Measurements from ENCODE around the gene SCFD2.
A peak's percentile ranks its signal among the peaks of the same experiment; 100 is the strongest.
"Not testable (repeated sequence)": the region's sequence is repeated elsewhere in the genome, so short reads cannot be mapped to it uniquely, and the experiment has no call there.

SCFD2 gene

DNA sequence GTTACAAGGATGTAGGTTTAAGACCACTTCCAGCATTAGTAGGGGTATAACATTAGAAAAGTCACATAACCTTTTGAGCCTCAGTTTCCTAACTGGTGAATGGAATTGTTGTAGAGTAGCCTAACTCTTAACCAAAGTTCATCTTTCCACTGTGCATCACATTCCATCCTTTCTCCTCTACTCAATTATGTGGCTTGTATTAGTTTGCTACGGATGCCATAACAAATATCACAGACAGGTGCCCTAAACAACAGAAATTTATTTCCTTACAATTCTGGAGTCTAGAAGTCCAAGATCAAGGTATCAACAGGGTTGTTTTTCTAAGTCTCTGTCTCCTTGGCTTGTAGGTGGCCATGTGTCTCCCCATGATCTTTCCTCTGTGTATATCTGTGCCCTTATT is 271.8 kb downstream of the SCFD2 start:
- no peak for DNase-seq

DNA sequence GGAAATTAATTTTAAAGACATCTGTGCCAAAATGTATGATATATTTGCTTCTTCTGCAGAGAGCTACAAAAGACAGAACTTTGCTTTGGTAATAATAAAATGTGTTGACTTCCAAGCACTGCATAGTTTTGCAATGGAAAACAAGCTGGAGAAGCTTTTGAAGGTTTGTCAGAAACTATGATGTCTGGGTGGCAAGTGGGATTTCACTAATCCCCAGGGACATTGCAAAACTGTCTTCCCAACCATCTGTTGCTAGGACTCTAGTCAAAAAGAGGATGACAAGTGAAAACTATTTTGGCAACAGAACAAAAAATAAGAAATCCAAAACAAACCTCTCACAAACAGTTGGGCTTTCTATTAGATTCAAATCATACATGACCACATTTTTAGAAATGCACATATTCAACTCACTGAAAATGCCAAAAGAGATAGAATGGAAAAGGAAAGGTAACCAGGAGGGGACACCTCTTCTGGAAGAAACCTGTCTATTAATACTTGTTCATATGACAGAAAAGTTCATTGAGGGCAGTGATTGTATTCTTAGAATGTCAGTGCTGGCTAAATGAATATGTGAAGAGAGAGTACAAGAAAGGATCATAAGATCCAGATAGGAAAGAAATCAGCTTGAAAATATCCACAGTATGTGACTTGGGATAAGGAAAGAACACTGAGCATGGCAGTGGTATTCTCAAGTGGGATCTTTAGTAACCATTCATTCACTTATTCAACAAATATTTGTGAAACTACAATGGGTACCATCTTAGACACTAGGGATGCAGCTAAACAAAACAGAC is 275.7 kb downstream of the SCFD2 start:
- DNase-seq: peak; percentile 62

DNA sequence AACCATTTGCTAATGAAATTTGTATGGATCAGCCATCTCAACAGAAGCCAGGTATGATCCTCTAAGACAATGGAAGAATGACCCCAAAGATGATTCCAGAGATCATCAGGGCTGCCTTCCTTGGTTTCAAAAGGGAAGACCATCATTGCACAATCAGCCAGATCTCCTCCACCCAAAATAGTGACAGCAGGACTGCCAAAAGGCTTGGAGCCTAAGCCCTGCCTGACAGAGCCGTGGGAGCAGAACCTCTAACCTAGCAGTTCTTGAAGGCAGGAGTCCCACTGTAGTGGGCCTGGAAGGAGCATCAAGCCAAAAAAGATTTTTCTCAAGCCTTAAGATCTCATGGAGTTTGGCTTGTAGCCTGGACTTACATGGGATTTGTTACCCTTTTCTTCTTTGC is 277.7 kb downstream of the SCFD2 start:
- no peak for DNase-seq

DNA sequence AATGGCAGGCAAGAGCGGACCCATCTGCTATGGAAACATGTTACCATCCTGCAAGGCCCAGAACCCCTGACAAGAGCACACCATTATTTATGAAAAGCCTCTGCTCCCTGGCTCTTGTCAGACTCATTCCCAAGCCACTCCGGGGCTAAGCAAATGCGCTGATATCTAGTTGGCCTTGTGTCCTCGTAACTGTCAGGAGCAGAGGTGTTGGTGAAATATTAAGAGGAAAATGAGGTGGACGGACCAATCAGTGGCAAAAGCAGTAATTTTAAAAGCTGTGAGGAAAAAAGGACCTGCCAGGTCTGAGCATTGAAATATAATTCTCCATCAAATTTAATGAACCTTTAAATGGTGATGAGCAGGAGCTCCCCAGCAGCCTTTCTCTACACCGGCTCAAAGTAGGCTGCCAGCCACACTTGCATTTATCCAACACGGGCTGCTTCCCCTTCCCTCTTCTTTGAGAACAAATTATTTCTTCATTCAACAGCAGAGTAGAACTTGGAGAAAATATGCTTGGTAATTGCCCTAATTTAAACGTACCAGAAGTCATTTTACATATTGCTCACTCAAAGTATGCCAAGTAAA is 289.4 kb downstream of the SCFD2 start:
- DNase-seq: no peak

DNA sequence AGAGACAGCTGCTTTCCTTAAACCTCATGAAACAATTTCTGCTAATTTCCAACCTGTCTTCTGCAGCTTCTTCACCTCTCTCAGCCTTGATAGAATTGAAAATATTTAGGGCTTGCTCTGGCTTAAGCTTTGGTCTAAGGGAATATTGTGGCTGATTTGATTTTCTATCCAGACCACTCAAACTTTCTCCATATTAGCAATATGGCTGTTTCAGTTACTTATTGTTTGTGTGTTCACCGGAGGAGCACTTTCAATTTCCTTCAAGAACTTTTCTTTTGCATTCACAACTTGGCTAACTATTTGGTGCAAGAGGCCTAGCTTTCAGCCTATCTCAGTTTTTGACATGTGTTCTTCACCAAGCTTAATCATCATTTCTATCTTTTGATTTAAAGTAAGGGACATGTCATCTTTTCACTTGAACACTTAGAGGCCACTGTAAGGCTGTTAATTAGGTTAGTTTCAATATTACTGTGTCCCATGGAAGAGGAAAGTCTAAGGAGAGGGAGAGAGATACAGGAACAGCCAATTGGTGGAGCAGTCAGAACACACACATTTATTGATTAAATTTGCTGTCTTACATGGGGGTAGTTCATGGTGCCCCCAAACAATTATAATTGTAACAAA is 290.6 kb downstream of the SCFD2 start:
- no peak for DNase-seq

DNA sequence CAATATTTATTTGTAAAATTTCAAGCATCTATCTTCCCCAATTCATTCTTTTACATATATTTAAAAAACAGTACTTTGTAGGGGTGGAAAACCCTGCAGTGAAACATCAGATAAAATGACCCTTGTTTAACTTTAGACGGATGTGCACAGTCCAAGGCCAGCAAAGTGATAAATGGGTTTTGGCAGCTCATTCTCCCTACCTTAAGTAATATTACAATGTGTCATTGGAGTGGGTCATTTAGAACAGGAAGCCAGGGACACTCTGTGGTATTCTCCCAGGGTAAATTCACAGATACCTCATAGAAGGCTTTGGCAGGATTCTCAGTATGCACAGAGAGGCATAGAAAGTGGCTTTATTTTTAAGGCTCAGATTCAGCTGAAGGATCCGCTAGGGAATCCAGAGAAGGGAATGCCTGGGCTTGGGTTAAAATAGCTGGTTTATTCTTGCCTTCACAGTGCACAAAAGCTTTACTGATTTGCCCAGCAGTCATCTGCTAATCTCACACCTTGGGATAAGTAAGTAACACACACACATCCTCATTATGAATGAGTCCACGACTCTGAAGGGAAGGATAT is 297.0 kb downstream of the SCFD2 start:
- no peak for DNase-seq

DNA sequence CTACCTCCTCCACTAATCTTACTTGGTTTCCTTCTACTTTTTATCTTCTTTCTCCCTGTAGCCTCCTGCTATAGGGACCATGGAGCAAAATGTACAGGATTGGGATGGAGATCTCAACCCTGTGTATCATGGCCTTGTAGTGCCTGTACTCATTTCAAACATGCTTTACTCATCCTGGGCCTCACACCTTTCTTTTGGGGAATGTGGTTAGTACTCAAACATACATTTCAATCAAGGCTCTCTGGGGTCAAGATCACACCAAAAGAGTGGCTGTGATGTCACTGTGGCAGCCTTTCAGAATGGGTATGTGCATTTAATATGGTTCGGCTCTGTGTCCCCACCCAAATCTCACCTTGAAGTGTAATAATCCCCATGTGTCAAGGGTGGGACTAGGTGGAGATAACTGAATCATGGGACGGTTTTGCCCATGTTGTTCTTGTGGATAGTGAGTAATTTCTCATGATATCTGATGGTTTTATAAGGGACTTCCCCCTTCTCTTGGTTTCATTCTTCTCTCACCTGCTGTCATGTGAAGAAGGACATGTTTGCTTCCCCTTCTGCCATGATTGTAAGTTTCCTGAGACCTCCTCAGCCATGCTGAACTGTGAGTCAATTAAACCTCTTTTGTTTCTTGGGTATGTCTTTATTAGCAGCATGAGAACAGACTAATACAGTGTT is 298.6 kb downstream of the SCFD2 start:
- DNase-seq: no peak

DNA sequence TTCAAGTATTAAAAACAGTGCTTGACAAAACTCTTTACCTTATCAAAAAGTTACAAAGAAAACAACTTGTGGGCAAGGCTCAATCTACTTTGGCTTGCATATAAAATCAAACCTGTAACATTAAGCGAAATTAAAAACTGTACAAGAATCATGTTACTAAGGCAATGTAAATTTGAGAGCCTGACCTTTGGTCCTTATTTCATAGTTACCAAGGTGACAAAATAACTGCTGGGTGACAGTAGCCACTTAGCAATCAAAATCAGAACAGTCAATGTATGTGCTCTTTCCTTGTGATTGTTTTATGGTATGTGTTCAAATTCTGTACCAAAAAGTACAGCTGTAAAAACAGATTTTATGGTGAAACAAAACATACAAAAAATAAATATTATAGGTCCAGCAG is 299.7 kb downstream of the SCFD2 start:
- DNase-seq: no peak

DNA sequence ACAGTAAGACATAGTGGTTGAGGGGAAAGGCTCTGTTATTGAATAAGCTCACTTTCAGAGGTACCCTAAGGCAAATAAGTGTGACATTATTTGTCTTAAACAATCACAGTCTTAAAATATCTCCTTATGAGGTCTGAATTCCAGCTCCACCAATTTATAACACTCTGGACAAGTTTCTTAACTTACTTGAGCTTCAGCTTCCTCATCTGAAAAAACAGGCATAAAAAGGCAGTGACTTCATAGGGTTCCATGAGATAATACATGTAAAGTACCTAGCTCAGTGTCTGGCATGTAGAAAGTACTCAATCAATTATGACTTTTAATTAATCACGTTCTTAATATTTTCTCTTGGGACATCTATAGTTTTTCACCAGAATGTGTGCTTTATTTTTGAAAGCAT is 301.3 kb downstream of the SCFD2 start:
- no peak for DNase-seq

DNA sequence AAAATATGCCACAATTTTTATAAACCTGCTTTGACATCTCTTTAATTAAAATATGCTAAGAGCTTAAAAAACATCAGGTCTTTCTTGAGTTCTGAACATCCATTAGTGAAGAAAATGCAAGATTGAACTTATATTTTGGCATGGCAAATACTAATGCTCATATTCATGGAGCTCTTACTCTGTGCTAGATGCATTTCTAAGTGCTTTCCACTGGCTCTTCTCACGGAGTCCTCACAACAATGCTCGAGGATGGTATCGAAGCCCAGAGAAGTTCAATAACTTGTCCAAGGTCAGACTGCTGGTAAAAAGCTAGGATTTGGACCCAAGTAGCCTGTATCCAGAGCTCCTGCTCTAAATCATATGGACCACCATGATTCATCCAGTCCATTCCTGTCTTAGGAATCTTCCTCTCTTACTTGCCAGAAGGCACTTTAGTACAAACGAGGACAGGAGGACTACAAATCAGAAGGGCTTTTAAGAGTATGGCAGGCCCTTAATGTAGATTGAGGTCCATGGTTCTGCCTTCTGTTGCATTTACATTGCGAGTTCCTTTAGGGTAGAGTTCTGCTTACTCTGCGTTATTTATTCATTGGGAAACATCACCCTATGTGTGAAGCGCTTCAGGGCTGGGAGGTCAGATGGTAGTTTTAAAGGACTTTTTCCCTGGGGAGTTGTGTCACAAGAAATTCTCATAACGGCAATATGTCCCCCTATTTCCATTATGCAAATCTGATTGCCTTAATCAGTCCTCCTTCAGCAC is 304.6 kb downstream of the SCFD2 start:
- no peak for DNase-seq

DNA sequence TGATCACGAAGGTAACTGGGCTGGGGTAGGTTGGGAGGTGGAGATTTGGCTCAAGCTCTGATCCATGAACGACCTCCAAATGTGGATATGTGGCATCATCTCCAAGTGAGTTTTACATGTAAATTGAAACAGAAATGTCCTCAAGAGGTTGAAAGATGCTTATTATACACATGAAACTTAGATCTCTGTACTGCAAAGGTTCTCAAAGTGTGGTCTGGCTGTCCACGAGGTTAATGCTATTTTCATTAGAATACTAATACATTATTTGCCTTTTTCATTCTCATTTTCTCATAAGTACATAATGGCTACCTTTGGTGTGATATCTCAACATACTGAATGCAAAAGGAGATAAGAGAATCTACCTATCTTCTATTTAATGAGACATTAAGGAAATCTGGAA is 305.6 kb downstream of the SCFD2 start:
- no peak for DNase-seq

DNA sequence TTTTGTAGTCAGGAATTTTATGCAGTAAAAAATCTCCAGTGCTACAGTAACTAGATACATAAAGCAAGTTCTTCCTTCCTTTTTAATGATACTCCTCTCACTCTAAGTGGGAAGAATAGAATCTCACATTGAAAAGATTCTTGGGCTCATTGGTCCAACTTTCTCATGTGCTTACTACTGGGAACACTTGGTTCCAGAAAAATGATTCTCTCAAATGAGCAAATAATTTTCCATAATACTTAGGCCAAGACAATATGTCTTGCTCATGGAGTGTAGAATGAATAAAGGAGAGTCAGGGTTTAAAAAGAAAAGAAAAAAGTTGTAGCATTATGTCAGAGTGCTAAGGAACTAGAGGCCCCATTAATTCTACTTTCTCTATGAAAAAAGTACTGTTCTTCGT is 306.0 kb downstream of the SCFD2 start:
- DNase-seq: no peak

DNA sequence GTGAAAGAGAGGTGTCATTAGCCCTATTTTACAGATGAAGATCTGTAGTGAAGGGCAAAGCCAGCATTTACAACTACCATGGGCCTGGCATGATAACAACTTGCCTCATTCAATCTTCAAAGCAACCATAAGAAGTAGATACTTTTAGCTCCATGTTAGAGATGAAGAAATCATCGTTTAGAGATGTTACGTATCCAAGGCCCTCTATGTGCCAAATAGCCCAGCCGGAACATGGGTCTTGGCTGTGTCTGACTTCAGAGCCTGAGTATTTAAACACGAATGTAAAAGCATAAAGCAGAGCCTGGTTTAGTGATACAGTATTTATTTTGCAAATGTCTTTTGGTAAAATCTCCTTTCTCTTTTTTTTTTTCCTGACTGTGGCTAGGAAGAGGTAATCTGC is 306.6 kb downstream of the SCFD2 start:
- DNase-seq: peak; percentile 27

DNA sequence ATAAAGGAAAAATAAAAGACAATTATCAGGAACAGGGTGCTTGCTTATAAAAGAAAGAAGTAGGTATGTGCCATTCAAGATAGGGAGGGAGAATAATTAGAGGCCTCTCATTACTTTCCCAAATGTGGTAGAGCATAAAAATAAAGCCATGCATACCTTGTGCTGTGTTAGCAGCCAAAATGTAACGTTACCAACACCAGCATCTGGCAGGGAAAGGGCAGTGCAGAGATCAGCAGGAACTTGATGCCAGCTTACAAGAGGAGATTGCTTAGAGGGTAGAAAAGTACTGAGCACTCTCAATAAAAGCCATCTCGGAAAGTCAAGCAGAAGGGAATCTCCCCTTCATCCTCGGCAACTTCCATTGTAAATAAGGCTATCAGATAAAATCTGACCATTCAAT is 308.2 kb downstream of the SCFD2 start:
- no peak for DNase-seq

DNA sequence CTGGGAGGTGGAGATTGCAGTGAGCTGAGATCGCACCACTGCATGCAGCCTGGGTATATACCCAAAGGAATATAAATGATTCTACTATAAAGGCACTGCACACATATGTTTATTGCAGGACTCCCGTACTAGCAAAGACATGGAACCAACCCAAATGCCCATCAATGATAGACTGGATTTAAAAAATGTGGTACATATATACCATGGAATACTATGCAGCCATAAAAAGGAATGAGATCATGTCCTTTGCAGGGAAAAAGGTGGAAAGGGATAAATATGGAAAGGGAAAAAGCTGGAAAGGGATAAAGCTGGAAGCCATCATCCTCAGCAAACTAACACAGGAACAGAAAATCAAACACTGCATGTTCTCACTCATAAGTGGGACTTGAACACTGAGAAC is 308.8 kb downstream of the SCFD2 start:
- not testable (repeated sequence) for DNase-seq

DNA sequence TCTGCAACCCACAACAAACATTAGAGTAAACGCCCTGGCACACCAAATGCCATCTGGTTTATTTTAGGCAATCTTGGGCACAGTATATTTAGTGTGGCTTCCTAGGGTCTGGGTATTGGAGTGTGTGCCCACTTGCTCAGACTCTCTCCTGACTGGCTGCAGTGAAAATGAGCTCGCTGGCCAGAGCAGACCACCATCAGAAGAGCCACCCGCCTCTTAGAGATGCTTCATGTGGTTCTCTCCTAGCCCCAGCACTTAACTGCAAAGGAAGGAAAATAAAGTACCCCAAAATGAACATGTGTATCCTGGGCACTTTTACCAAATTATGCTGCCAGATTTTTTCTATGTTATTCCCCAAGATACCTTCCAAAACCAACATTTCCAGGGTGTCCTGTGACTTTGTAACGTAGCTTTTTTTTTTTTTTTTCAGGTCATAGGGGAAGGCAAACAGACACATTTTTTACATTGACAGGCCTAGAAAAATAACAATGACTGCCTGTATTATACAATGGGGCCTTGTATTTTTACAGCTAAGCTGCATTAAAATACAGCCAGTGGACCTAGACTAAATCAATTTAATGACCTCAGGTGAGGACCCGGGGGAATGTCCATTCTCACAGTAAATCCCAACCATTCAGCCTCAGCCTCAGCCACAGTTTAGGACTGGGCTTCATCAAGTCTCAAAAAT is 310.0 kb downstream of the SCFD2 start:
- DNase-seq: peak; percentile 32

DNA sequence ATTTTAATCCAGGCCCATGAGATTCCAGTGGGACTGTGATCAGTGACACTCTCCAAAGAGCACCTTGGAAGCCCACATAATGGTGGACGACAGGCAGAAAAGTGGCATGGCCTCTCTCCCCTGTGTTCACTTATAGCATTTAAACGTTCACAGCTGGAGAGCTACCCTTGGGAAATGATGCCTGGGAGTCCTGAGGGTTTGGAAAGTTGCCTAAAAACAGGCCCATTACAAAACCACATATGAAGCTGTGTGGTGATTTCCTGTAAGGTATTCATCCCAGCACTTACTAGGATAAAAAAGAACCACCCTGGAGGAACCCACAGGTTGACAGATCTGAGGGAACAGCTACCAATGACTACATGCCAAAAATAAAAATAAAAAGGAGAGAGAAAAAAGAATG is 310.6 kb downstream of the SCFD2 start:
- DNase-seq: peak; percentile 32

DNA sequence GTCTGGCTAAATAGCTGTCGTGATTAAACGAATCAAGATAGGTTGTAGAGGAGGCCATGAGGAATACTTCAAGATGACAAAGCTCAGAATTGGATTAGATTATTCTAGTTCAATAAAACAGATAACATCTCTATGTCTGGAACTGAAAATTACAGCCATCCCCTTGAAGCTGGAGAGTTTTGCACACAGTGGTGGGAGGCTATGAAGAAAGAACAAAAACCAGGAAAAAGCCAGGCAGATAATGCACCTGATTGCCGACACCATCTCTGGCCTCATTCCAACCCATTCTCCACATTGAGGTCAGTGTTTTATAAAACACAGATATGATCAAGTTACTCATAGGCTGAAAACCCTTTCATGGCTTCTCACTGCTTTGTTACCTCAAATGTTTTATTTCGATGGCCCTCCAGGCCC is 315.5 kb downstream of the SCFD2 start:
- DNase-seq: no peak

DNA sequence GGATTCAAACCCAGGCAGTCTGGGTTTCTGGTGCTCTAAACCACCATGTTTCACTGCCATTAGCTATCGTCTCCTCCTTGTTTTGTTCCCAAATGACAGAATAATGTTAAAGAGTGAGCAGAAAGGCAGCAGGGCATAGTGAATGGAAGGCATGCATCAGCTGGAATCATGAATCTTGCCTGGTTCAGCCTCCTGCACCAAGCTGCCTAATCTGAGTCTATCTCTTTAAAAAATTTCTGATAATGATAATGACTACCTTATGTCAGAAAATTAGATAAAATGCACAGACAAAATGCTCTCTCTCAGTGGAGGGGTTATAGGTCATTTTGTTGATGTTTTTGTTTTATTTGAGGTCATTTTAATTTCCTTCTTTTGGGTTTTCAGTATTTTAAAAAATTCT is 316.3 kb downstream of the SCFD2 start:
- no peak for DNase-seq

DNA sequence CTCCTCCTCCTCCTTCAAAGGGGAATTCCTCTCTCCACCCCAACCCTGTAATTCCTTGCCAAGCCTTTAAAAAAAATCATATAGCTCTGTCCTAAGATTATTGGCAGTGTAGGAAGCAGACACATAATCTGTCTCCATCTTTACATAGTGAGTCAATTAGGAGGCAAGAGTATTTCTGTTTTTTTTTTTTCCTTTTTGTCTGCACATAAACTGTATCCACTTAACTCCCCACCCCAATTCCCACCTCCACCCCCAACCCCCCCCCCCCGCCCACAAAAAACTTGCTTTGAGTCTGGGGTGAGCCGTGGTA is 321.3 kb downstream of the SCFD2 start:
- no peak for DNase-seq

DNA sequence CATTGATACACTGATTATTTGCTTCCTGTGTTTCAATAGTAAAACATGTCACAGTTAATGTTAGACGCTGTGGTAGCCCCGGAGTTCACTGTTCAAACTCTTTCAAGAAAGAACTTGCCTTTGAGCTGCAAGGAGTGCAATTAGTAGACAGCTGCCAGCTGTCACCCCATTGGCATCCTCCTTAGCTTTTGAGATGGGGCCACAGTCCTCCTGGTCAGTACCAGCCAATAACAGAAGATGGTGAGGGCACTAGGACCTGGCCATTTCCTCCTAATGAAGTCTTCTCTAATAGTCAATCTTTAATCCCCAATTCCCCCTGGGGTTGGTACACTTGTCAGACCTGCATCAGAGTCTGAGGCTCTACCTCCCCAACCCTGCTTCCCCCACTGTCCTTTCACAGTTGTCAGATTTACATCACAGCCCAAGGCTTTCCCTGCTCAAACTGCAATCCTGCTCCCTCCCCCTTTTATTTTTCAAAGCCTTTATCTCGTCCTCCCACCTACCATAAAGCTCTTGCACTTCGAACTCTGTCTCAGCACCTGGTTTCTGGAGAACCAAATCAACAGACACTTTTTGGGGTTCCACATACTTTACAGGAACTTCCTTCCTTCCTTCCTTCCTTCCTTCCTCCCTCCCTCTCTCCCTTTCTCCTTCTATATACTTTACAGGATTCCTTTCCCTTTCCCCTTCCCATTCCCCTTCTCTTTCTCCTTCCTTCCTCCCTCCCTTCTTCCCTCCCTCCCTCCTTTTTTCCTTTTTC is 321.8 kb downstream of the SCFD2 start:
- DNase-seq: no peak

Measured in right hindlimb (tissue), 1 donor.